Urothelium cell line (cell line): ENCODE data around the gene AGAP1.

Source experiments
- DNase-seq: peaks from one replicate; pipeline ENCODE4 v3.0.0; 2011; ENCODE audit warnings: low spot score, mixed read lengths
- FAIRE-seq: peaks from 2 replicates; lab custom pipeline; 2011; peaks lifted over from hg19 to GRCh38; lab: Jason Lieb, UNC

Gene AGAP1

DNA sequence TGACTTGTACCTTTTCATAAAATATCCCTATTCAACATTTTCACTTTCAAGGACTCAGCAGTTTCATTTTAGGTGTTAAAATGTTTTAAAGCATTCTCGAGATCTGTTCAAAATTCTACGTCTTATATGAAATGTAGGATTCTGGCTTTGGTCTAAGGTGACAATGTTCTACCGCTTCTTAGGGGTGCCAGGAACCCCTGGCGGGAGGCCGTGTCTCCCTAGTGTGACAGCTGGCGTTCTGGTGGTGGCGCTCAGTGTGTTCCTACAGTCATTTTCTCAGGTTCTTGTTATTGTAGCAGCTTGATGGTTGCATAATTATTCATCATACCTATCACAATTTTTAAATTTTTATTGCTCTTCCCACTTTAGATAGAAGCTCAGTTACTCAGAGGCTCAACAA lies 204.6 kb downstream of the AGAP1 start:
- DNase-seq (no peak), FAIRE-seq (no peak)

DNA sequence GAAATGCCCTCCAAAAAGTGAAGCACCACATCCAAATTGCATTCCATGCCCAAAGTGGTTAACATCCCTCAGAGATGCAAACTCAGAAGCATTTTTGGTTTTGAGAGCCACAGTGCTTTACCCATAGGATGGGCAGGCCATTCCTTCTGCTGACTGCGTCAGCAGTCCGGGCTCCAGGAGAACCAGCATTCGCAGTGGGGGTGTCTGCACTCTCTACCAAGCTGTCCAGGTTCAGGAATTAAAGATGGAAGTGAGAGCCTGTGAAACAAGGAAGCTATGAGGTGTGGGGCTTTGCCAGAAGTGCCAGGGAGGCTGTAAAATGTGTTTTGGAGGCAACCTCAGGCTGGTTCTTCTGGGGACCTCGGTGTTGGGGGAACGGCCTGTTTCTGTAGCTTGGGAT lies 205.7 kb downstream of the AGAP1 start:
- FAIRE-seq (no peak), DNase-seq (no peak)

DNA sequence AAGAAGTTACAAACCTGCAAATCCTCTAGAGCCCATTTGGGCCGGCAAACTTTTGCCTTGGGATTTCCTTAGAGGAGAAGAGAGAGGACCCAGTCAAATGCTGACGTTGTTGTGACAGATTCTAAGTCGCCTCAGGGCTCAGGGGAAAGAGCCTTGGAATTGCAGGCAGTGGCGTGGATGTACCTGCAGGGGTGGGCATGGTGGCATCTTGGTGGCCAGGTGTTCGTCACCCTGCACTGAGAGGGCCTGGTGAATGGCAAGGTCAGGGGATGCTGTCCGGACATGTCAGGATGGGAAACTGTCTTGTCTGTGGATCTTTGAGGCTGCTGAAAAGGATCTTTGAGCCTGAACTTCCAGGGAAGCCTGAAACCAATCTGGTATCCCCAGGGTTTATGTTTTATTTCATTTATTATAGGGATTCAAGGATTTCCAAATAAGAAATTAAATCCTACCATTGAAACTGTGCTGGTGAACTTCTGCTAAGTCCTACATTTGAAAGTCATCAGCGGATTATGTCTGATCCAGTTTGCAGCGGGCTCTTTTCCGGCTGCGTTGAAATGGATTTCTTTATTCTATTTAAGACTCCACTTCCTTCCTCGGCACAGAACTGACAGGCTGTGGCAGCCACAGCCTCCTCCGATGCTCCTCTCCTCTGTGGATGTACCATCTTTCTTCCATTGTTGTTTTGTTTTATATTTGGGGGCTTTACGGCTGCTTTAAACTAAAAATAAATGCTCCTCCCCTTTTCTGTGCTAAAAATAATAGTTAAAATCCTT lies 207.6 kb downstream of the AGAP1 start:
- no peak for DNase-seq
- FAIRE-seq, result no peak

DNA sequence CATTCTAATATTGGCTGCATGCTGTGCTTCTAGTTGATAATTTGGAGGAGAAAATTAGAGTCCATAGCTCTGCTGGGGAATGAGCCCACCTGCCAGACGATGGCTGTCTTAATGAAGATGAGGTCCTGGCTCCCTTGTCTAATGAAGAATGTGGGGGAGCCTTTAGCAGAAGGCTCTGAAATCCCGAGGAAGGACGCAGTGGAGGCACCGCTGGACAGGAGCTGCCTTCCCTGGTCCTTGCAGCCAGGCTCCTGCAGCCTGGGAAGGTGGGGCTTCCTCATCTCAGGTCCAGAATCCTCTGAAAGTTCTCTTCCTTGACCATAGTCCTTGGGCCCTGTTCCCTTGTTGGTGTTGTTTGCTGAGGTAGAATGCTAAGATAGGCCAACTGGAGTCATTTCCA lies 208.3 kb downstream of the AGAP1 start:
- DNase-seq, result no peak
- FAIRE-seq, result no peak

DNA sequence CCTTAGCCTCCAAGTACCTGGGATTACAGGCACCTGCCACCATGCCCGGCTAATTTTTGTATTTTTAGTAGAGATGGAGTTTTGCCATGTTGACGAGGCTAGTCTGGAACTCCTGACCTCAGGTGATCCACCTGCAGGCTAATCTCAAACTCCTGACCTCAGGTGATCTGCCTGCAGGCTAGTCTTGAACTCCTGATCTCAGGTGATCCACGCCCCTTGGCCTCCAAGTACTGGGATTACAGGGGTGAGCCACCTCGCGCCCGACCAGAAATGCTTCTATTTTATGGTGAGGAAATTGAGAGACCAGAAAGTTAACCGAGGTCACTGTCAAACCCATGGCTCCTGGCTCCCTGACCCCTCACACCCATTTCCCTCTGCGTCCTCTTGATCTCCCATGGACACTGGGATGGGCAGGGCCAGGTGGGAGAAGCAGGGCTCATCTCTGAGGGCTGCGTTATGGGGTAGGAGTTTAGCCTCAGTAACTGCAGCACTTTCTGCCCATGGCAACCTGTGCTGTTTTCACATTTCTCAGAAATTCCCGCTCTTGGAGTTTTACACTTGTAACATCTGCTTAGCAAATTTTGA lies 210.0 kb downstream of the AGAP1 start:
- FAIRE-seq (no peak), DNase-seq (no peak)

DNA sequence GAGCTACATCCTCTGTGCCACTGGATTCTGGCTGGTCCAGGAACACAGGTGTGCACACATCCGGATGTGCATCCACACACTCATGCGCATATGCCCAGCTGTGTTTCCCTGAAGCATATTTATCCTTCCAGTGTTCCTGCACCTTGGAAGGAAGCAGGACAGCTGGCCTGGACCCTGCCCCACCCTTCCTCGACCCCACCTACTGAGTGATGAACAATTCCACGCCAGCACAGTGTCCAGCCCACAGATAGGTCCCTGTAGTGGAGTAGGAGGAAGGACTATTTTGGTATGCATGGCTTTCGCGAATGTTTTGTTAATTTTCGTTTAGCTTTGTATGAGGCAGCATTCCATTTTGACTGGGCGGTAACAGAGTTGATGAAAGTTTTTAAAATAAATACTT lies 211.5 kb downstream of the AGAP1 start:
- FAIRE-seq (peak; percentile 32), DNase-seq (no peak)

DNA sequence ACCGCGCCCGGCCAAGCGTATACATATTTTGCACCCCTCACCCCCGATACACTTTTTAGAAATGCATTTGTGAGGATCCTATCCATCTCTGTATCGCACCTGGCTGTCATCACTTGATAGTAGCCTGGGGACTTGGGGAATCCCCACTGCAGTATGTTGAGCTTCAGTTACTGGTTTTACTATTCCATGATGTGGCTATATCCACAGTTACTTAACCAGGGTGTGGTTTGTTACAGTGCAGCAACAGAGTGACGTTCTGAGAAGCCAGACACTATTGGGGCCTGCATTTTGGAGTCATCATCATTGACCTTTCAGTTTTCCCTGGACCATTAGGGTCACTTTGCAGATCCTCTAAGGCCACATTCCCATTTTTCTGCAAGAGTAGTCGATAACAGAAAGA lies 212.7 kb downstream of the AGAP1 start:
- no peak for DNase-seq
- no peak for FAIRE-seq

DNA sequence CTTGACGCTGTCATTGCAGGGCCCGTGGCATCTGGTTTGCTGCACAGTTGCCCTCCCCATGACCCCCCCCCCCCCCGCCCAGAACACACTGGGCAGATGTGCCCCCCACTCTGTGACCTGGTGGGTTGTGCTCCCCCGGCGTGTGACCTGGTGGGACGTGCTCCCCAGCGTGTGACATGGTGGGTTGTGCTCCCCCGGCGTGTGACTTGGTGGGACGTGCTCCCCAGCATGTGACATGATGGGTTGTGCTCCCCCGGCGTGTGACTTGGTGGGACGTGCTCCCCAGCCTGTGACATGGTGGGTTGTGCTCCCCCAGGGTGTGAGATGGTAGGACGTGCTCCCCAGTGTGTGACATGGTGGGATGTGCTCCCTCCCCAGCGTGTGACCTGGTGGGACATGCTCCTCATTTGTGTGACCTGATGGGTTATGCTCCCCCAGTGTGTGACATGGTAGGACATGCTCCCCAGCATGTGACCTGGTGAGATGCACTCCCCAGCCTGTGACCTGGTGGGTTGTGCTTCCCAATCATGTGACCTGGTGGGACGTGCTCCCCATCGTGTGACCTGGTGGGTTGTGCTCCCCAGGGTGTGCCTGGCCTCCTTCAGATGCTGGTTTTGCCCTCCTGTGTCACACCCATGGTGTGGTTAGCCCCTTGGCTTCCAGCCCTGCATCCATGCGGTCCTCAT lies 213.7 kb downstream of the AGAP1 start:
- no peak for DNase-seq
- FAIRE-seq, result peak; percentile 94

DNA sequence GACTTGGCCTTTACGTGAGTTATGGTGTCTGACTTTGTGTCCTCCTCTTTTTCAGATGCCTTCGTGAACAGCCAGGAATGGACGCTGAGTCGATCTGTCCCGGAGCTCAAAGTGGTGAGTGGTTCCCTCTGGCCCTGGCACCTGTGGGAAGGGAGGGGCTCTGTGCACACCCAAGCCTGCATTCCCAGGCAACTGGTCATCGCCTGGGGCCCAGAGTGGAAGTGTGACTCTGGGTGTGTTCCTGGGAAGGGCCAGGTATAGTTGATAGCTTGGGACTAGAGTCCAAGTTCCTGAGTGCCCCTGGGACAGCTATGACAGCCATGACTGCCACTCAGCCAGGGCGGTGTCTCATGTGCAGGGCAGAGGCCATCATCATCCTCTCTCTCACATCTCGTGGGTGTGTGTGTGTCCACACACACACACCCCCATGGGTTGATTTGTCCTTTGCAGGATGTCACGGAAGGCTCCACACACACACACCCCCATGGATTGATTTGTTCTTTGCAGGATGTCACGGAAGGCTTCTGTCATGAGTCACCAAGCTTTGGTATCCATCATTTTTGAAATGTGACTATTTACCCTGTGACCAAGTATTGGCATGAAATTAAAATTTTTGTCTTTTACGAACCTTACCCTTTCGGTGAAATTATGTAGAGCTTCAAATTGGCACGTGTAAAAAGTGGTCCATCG lies 215.4 kb downstream of the AGAP1 start:
- peak; percentile 81 for FAIRE-seq
- peak; percentile 82 for DNase-seq

DNA sequence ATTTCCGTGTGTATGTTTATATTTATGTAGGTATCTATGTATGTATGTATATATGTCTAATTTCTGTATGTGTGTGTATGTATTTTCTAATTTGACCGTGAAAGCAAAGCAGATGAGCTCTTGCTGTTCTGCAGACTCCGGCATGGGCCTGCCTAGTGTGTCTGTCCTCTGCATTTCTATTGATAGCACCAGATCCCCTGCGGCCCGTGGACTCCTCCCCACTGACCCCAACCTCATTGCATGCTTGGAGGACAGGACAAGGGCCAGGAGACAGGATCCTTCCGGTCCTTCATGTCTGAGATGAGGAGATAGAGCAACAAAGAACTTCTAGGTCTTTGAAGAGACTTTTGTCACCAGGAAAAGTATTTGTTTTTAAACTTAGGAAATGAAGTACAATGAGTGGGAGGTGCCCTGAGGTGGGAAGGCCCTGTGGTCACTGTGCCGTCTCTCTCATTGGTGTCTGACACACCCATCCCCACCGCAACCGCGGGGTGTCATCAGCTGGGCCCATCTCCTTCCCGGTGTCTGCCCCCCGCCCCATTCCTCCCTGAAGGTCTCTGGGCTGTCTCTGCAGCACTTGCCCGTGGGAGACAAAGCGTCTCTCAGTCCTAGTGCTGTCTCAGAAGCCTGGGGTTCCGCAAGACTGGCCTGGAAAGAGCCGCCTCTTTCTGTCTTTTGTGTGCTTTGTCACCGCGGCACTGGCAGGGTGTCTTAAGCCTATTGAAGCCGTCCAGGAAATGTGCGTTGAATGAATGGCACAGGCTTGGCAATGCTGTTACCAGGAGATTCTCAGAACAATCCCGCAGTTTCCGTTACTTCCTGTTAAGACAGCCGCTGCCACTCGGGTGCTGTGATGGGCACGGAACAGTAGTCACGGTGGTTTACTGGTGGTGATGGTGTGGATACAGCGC lies 216.4 kb downstream of the AGAP1 start:
- DNase-seq (peak; percentile 25), FAIRE-seq (no peak)

DNA sequence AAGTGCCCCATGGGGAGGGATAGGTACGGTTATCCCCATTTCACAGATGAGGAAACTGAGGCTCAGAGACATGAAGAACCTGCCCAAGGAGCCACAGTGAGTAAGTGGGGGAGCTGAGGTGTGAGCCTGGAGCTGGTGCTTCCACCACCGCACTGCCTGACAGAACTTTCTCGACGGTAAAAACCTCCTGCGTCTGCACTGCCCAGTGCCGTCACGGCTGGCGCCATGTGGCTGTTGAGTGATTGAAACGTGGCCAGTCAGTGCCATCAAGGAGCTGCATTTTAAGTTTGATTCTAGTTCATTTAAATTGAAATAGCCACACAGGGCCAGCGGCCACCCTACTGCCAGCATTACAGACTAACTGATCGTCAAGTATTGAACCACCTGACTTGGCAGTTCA lies 217.1 kb downstream of the AGAP1 start:
- DNase-seq (no peak), FAIRE-seq (no peak)

DNA sequence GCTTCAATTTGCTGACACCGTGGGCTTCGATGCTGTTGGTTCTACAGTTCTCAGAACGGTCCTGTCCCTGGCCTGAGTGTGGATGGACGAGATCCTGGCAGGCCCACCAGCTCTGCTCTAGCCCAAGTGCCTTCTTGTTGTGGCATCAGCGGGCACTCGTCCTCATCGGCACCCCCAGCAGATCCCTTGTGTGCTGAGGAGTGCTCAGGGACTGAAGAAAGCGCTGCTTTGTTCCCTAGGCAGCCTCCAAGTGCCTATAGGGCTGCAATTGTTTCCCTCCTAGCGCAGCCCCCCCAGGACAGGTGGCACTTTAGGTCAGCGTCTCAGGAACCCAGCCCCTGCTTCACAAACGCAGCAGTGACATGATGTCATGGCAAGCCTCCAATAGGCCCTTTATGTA lies 217.7 kb downstream of the AGAP1 start:
- FAIRE-seq (no peak), DNase-seq (no peak)

DNA sequence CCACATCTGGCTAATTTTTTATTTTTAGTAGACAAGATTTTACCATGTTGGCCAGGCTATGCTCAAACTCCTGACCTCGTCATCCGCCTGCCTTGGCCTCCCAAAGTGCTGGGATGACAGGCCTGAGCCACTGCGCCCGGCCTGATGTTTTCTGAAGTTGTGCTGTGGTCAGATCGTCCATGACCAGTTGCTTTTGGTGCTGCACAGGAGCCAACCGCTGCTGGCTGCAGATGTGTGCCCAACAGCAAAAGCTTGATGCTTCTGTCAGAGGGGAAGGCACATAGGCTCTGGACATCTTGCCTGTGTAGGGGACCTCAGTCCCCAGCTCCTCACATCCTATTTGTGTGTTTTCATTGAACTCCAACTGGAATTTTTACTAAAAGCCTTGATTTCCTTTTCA lies 218.3 kb downstream of the AGAP1 start:
- FAIRE-seq (no peak), DNase-seq (no peak)

DNA sequence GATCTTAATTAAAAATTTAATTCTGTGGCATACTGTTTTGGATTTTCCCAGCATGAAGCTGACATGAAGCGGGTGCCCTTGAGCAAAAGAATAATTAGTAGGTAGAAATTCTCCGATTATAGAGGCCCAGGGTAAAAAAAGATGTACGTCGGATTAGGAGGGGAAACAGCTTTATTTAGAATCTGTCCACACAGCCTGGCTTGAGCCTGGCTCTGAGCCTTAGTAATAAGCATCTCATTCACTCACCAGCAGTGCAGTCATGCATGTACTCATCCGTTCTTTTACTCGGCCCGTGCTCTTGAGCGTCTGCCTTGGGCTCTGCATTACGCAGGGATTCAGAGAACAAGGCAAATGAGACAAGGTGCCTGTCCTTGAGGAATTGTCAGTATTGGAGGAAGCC lies 219.3 kb downstream of the AGAP1 start:
- DNase-seq (no peak), FAIRE-seq (no peak)

DNA sequence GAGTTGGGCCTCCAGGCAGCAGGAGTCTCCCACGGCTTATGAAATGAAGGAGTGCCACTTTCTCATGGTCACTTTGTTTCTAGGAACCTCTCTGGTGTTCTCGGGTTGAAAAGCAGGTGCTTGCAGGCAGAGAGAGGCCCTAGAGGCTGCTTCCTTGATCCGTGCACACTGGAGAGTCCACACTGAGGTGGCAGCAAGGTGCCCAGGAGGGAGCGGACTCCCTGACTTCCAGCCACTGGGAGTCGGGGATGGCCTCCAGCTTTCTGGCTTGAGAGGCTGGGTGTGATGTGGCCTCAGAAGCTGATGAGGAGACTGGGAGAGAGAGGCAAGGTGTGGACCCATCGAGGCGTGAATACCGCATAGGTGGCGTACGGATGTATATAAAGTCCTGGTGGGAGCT lies 221.8 kb downstream of the AGAP1 start:
- FAIRE-seq (no peak), DNase-seq (no peak)

DNA sequence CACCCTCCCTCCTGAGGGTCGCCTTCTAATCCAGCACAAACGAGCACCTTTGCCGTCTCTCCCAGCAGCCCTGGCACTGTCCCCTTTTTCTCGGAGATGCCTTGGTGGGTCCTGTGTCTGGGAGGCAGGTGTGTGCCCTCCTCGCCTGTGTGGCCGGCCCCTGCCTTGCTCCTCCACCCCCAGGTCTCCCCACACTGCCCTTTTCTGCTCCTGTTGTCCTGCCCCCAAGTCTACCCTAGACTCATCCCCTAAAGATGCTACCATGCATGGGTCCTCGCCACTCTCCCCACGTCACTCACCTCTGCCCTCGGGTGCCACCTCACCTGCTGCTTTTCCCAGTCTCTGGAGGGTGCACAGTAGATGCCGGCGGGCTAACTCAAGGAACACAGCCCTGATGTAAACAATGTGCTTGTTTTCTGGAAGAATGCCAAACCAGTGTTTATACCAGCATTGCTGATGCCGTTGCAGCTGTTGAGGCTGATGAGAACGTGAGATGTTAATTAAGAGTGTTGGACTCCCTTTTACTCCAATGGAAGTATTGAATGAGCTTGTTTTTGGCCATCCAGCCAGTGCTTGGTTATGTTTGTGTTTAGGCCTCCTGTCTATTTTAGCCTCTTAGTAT lies 223.1 kb downstream of the AGAP1 start:
- FAIRE-seq, result peak; percentile 32
- DNase-seq, result peak; percentile 20

DNA sequence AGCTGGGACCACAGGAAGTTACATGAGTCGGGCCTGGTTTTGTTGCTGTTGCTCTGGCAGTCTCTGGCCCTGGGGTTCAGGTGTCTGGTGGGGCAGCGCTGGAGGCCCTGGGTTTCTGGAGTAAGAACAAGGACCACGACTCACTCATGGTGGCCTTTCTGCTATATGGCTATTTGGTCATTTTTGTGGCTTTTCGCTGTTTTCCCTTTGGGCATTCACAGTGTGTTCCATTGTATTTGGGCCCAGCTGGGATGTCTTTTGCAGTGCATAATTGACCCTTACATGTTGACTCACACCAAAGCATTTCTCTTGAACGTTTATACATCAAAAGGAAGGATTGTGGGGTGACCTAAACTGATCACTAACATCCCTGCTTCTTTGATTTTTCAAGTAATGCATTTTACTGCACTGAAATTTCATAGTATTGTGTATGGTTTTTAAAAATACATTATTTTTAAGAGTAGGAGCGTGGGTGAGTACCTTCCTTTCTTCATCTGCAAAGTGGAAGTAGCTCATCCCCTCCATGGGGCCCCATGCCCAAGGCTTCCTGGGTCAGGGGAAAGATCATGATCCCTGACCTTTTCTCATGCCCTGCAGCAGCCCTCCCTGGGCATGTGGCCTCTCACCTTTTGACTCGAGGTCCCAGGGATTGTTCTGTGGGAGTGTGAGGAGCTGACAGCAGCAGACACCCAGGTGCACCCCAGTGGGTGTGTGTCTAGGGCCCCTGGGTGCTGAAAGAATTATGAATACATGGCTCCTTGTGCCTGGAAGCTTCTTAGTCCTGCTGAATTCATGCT lies 225.5 kb downstream of the AGAP1 start:
- DNase-seq (no peak), FAIRE-seq (no peak)

DNA sequence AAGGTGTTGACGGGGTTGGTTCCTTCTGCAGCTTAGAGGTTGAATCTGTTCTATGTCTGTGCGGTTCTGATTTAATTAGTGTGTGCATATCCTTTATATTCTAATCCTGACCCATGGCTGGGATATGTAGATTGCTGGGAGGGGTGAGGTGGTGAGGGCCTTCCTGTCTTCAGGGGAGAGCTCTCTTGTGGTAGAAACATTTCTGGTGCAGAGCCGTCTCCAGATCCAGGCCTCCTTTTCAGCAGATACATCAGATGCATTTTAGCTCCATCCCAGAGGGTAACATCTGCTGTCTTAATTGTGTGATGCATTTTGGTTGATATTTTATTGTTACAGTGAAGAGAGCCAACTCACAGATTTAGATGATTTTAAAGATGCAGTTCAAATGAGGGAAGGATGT lies 227.8 kb downstream of the AGAP1 start:
- DNase-seq, result no peak
- FAIRE-seq, result no peak

DNA sequence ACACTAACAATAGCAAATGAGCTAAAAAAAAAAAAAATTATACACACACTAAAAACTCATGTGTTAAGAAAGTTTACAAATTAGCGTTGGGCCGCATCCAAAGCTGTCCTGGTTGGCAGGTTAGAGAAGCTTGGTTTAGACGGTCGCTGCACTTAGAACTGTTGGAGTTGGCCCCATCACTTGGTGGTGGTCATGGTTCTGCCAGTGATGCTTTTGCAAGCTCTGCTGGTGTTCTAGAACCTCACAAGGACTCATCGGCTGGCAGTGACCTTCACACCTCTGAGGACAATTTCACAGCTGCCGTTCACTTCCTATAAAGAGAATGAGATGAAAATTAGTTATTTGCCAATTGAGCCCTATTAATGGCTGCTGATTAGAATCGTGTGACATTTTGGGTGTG lies 229.0 kb downstream of the AGAP1 start:
- FAIRE-seq, result no peak
- no peak for DNase-seq
